ENCODE data around the gene CANT1. TPM values are rescaled to one million over a fixed set of nuclear protein-coding genes. Genes with fewer than 3 reads are reported as not detected.
A peak's percentile ranks its signal among the peaks of the same experiment; 100 is the strongest.

The CANT1 gene
- total RNA-seq, 1 experiment from 2014 or later = 97.1 TPM

DNA sequence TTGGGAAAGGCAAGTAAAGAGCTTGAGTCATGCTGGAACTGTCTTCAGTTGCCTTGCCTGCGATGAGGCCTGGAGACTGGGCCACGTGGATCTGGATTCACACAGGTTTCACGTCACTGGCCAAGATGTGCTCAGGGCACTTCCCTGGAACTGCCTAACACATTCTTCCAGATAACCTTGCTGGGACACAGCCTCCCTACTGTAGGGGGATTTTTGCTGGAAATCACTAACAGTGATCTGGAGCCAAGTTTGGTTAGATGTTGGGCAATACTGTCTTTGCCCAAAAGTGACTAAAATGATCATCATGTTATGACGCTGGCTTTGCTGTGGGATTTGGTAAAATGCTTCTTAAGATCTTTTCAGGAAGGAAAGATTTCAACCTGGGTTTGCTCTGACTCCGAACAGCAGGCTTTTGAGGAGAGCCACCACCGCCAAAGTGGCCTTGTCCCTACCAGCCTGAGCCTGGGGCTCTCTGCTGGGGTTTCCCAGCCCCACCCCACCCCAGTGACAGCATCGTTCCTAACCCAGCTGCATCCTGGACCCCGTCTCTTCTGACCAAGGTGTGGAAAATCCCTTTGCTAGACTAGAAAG, 29.1 kb upstream of the CANT1 start:
- Histone ChIP-seq H3K4me3 (replicated peaks in 1 of 2; ENCODE audit: low read depth in 1 of 2, low read length in 2 of 2) (no peak overlapping the region), H3K4me1 (ENCODE audit: control insufficient read depth in 1 of 2, insufficient read depth in 2 of 2, low read length in 2 of 2) (peaks cover 0 to 10% of the 10 kb centered on the region in 2 experiments; a peak in 3 of 4 replicates), H3K27me3 (ENCODE audit: insufficient read depth, low read length) (no peaks in the 10 kb centered on the region), H3K9me3 (ENCODE audit: control insufficient read depth in 1 of 2, insufficient read depth in 1 of 2, low read depth in 1 of 2, low read length in 2 of 2) (no peaks in the 10 kb centered on the region), H3K79me2 (ENCODE audit: insufficient read depth, low read length) (no peaks in the 10 kb centered on the region), H2AFZ (ENCODE audit: low read depth, low read length, poor library complexity, severe bottlenecking) (no peak overlapping the region), H3K9me2 (ENCODE audit: insufficient read depth) (no peaks in the 10 kb centered on the region), H3K27ac (ENCODE audit: low read depth, low read length) (no peak overlapping the region), H4K20me1 (ENCODE audit: insufficient read depth) (no peaks in the 10 kb centered on the region), H3K4me2 (ENCODE audit: low read length) (no peak overlapping the region), H3K9ac (ENCODE audit: low read length) (no peak overlapping the region), H3K36me3 (ENCODE audit: control insufficient read depth in 1 of 2, insufficient read depth in 2 of 2, low read length in 2 of 2) (no peaks in the 10 kb centered on the region)
- intact Hi-C loops (cut with micrococcal nuclease) = no loop called here
- ATAC-seq (no peak), DNase-seq (ENCODE audit: low read depth, low spot score) (no peak)
- ChIA-PET CTCF (interaction anchor here (1.3 kb wide), 1 partner anchor 18 kb away, joined by 5 read pairs; no protein-coding TSS in a partner anchor), POLR2A (no interaction called here), RAD21 (ENCODE audit: low non-redundant PET in 1 of 2, low total read pairs in 2 of 2, uncharacterized antibody in 2 of 2, unreplicated experiment in 2 of 2) (no interaction called here)
- BruUV-seq (replicated peaks) = no TSS peak
- TF ChIP-seq EGR1 (IDR thresholded peaks at IDR 0.05; ENCODE audit: low read depth) (no peak), FOSL1 (IDR thresholded peaks at IDR 0.05; ENCODE audit: low read depth) (no peak), TCF7L2 (IDR thresholded peaks at IDR 0.05; ENCODE audit: borderline replicate concordance, extremely low read depth, insufficient read depth, insufficient read length) (no peak), CEBPB (IDR thresholded peaks at IDR 0.05; ENCODE audit: low read depth) (no peak), ZNF274 (IDR thresholded peaks at IDR 0.05; ENCODE audit: low read depth, low read length) (no peak), CBX3 (IDR thresholded peaks at IDR 0.05; ENCODE audit: low read depth) (no peak), POLR2A (IDR thresholded peaks at IDR 0.05; ENCODE audit: borderline replicate concordance, extremely low read depth, insufficient read depth, insufficient read length) (no peak), EZH2phosphoT487 (IDR thresholded peaks at IDR 0.05; ENCODE audit: borderline replicate concordance) (no peak)

DNA sequence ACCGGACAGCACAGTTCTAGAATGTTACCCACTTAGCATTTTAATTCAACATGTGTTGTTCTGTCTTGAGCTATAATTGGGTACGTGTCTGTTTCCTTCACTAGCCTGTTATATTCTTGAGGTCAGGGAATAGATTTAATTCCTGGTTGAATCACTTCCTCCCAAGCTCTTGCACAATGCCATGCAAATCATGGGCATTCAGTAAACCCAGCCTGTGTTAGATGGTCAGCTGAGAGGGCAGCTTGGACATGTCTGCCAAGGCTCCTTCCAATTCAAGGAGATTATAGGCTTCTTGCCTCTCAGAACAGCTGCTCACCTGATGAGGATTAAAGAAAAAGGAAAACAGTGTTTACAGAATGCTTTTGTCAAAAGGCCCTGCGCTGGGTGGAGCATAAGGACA, 27.0 kb upstream of the CANT1 start:
- H4K20me1 ChIP-seq (ENCODE audit: insufficient read depth) = no peaks in the 10 kb centered on the region
- H3K27ac ChIP-seq (ENCODE audit: low read depth, low read length) = no peak overlapping the region
- ChIA-PET RAD21 (ENCODE audit: low non-redundant PET in 1 of 2, low total read pairs in 2 of 2, uncharacterized antibody in 2 of 2, unreplicated experiment in 2 of 2) (no interaction called here), POLR2A (interaction anchor here (0.6 to 2.6 kb wide), 2 partner anchors 10 to 251 kb away, joined by 3 to 8 read pairs; no protein-coding TSS in a partner anchor), CTCF (interaction anchor here (0.9 to 2.4 kb wide), 7 partner anchors 8 to 355 kb away, joined by 3 to 16 read pairs (median 9); partner anchors contain the start of gene ENGASE)
- no peaks in the 10 kb centered on the region for H3K27me3 ChIP-seq (ENCODE audit: insufficient read depth, low read length)
- peak; percentile 39 for ATAC-seq
- no peak overlapping the region for H2AFZ ChIP-seq (ENCODE audit: low read depth, low read length, poor library complexity, severe bottlenecking)
- no peaks in the 10 kb centered on the region for H3K79me2 ChIP-seq (ENCODE audit: insufficient read depth, low read length)
- peak overlapping the region; percentile 13; the same call in 1 of the 2 replicates for H3K4me2 ChIP-seq (ENCODE audit: low read length)
- H3K9me3 ChIP-seq (ENCODE audit: control insufficient read depth in 1 of 2, insufficient read depth in 1 of 2, low read depth in 1 of 2, low read length in 2 of 2) = no peaks in the 10 kb centered on the region
- no peak for DNase-seq (ENCODE audit: low read depth, low spot score)
- BruUV-seq (replicated peaks) = no TSS peak
- no peak overlapping the region for H3K4me3 ChIP-seq (replicated peaks in 1 of 2; ENCODE audit: low read depth in 1 of 2, low read length in 2 of 2)
- TF ChIP-seq SRF (IDR thresholded peaks at IDR 0.05; ENCODE audit: low read depth) (no peak), POLR2AphosphoS5 (IDR thresholded peaks at IDR 0.05; ENCODE audit: low read depth, low read length) (no peak; the same call in 1 of the 2 replicates), SIN3A (IDR thresholded peaks at IDR 0.05; ENCODE audit: low read depth) (no peak), SP1 (IDR thresholded peaks at IDR 0.05; ENCODE audit: low read depth) (no peak; the same call in 1 of the 2 replicates), CBX3 (IDR thresholded peaks at IDR 0.05; ENCODE audit: low read depth) (no peak), CEBPB (IDR thresholded peaks at IDR 0.05; ENCODE audit: low read depth) (peak; percentile 99)
- TF ChIP-seq, protein P1, sequence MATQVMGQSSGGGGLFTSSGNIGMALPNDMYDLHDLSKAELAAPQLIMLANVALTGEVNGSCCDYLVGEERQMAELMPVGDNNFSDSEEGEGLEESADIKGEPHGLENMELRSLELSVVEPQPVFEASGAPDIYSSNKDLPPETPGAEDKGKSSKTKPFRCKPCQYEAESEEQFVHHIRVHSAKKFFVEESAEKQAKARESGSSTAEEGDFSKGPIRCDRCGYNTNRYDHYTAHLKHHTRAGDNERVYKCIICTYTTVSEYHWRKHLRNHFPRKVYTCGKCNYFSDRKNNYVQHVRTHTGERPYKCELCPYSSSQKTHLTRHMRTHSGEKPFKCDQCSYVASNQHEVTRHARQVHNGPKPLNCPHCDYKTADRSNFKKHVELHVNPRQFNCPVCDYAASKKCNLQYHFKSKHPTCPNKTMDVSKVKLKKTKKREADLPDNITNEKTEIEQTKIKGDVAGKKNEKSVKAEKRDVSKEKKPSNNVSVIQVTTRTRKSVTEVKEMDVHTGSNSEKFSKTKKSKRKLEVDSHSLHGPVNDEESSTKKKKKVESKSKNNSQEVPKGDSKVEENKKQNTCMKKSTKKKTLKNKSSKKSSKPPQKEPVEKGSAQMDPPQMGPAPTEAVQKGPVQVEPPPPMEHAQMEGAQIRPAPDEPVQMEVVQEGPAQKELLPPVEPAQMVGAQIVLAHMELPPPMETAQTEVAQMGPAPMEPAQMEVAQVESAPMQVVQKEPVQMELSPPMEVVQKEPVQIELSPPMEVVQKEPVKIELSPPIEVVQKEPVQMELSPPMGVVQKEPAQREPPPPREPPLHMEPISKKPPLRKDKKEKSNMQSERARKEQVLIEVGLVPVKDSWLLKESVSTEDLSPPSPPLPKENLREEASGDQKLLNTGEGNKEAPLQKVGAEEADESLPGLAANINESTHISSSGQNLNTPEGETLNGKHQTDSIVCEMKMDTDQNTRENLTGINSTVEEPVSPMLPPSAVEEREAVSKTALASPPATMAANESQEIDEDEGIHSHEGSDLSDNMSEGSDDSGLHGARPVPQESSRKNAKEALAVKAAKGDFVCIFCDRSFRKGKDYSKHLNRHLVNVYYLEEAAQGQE (IDR thresholded peaks at IDR 0.05; ENCODE audit: low read depth) = no peak
- TF ChIP-seq, protein P2, sequence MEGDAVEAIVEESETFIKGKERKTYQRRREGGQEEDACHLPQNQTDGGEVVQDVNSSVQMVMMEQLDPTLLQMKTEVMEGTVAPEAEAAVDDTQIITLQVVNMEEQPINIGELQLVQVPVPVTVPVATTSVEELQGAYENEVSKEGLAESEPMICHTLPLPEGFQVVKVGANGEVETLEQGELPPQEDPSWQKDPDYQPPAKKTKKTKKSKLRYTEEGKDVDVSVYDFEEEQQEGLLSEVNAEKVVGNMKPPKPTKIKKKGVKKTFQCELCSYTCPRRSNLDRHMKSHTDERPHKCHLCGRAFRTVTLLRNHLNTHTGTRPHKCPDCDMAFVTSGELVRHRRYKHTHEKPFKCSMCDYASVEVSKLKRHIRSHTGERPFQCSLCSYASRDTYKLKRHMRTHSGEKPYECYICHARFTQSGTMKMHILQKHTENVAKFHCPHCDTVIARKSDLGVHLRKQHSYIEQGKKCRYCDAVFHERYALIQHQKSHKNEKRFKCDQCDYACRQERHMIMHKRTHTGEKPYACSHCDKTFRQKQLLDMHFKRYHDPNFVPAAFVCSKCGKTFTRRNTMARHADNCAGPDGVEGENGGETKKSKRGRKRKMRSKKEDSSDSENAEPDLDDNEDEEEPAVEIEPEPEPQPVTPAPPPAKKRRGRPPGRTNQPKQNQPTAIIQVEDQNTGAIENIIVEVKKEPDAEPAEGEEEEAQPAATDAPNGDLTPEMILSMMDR (IDR thresholded peaks at IDR 0.05 in 2 of 3, conservative IDR thresholded peaks at IDR 0.05 in 1 of 3; ENCODE audit: borderline replicate concordance in 1 of 3, insufficient read depth in 1 of 3, low read depth in 2 of 3, low read length in 2 of 3) = no peak
- no peaks in the 10 kb centered on the region for H3K36me3 ChIP-seq (ENCODE audit: control insufficient read depth in 1 of 2, insufficient read depth in 2 of 2, low read length in 2 of 2)
- no peak overlapping the region for H3K9ac ChIP-seq (ENCODE audit: low read length)
- intact Hi-C loops (cut with micrococcal nuclease) = no loop called here
- no peaks in the 10 kb centered on the region for H3K9me2 ChIP-seq (ENCODE audit: insufficient read depth)
- H3K4me1 ChIP-seq (ENCODE audit: control insufficient read depth in 1 of 2, insufficient read depth in 2 of 2, low read length in 2 of 2) = peaks cover 0 to 4% of the 10 kb centered on the region in 2 experiments; a peak in 2 of 4 replicates

Data from HCT116 (cell line).